Neural cell (in vitro differentiated cells): Measurements from ENCODE around the gene SRSF8. TPM values are rescaled to one million over a fixed set of nuclear protein-coding genes. Genes with fewer than 3 reads are reported as not detected.

Experiments
- H2AFZ ChIP-seq: fragments of 200-600, 300-800 bp; sonication (generic), shearing (Covaris generic); 2 replicates; pipeline ENCODE4 v1.6.0; 2014; ENCODE audit warnings: low read depth, mild to moderate bottlenecking, antibody characterized with exemption, low read length, moderate library complexity
- H3F3A ChIP-seq: fragments of 200-600 bp; shearing (Covaris generic); 2 replicates; pipeline ENCODE4 v1.6.1; 2016; ENCODE audit warnings: mild to moderate bottlenecking, moderate library complexity, mixed read lengths, antibody characterized with exemption, low read length; ENCODE audit not compliant: insufficient read depth, poor library complexity, severe bottlenecking
- H3K27ac ChIP-seq: fragments of 200-600, 300-800 bp; sonication (generic), shearing (Covaris generic); 2 replicates; pipeline ENCODE4 v1.5.1; 2014; ENCODE audit warnings: mild to moderate bottlenecking, low read length, moderate library complexity
- H3K27me3 ChIP-seq: fragments of 300-800, 200-600 bp; sonication (generic), shearing (Covaris generic); 2 replicates; pipeline ENCODE4 v1.6.0; 2014; ENCODE audit warnings: mild to moderate bottlenecking, low read depth, low read length, moderate library complexity; ENCODE audit not compliant: insufficient read depth
- H3K36me3 ChIP-seq: fragments of 300-800, 200-600 bp; sonication (generic), shearing (Covaris generic); 2 replicates; pipeline ENCODE4 v1.5.1; 2014; ENCODE audit warnings: mild to moderate bottlenecking, antibody characterized with exemption, low read length, moderate library complexity; ENCODE audit not compliant: insufficient read depth
- H3K4me2 ChIP-seq: fragments of 300-800, 200-600 bp; sonication (generic), shearing (Covaris generic); 2 replicates; pipeline ENCODE4 v1.6.0; 2014; ENCODE audit warnings: mild to moderate bottlenecking, low read length
- H3K4me3 ChIP-seq: fragments of 300-800, 200-600 bp; sonication (generic), shearing (Covaris generic); 2 replicates; pipeline ENCODE4 v1.5.1; 2014; ENCODE audit warnings: mild to moderate bottlenecking, low read length, moderate library complexity
- H3K79me2 ChIP-seq: fragments of 200-600 bp; shearing (Covaris generic); replicated peaks from 2 replicates; pipeline ENCODE4 v1.6.0; 2014; ENCODE audit warnings: mild to moderate bottlenecking, low read length, moderate library complexity; ENCODE audit not compliant: insufficient read depth
- H3K9ac ChIP-seq: fragments of 300-800, 200-600 bp; sonication (generic), shearing (Covaris generic); 2 replicates; pipeline ENCODE4 v1.6.1; 2016; ENCODE audit warnings: mild to moderate bottlenecking, low read length, mixed read lengths
- H3K9me2 ChIP-seq: fragments of 200-600 bp; shearing (Covaris generic); 2 replicates; pipeline ENCODE4 v1.6.1; 2016; ENCODE audit warnings: mild to moderate bottlenecking, low read length, mixed read lengths; ENCODE audit not compliant: insufficient read depth
- H3K9me3 ChIP-seq: fragments of 200-600, 300-800 bp; sonication (generic), shearing (Covaris generic); 2 replicates; pipeline ENCODE4 v1.6.1; 2016; ENCODE audit warnings: mild to moderate bottlenecking, mixed run types, low read length, moderate library complexity, mixed read lengths
- H4K20me1 ChIP-seq: fragments of 200-600 bp; shearing (Covaris generic); 2 replicates; pipeline ENCODE4 v1.6.1; 2016; ENCODE audit warnings: mild to moderate bottlenecking, mixed run types; ENCODE audit not compliant: insufficient read depth
- CTCF ChIP-seq: fragments of 450-650 bp; IDR thresholded peaks from 2 replicates; pipeline ENCODE4 v1.5.1; 2014; ENCODE audit warnings: antibody characterized with exemption, mild to moderate bottlenecking, moderate library complexity; ENCODE audit not compliant: poor library complexity, severe bottlenecking
- EP300 ChIP-seq: fragments of 450-650 bp; conservative IDR thresholded peaks from 2 replicates; pipeline ENCODE4 v1.6.1; 2014; ENCODE audit warnings: antibody characterized with exemption, mild to moderate bottlenecking, moderate library complexity; ENCODE audit not compliant: poor library complexity, severe bottlenecking
- EZH2 ChIP-seq: fragments of 200-600, 300-800 bp; shearing (Covaris generic), sonication (generic); IDR thresholded peaks from 2 replicates; pipeline ENCODE4 v1.6.1; 2014; ENCODE audit warnings: antibody characterized with exemption, low read length, borderline replicate concordance, mild to moderate bottlenecking; ENCODE audit not compliant: insufficient read depth, poor library complexity, severe bottlenecking
- MXI1 ChIP-seq: fragments of 450-650 bp; conservative IDR thresholded peaks from 2 replicates; pipeline ENCODE4 v1.6.1; 2014; ENCODE audit warnings: antibody characterized with exemption, mild to moderate bottlenecking; ENCODE audit not compliant: poor library complexity, severe bottlenecking
- POLR2AphosphoS5 ChIP-seq: IDR thresholded peaks from 2 replicates; pipeline ENCODE4 v1.6.1; 2012
- RAD21 ChIP-seq: fragments of 450-650 bp; conservative IDR thresholded peaks from 2 replicates; pipeline ENCODE4 v1.6.1; 2014; ENCODE audit warnings: antibody characterized with exemption, mild to moderate bottlenecking, moderate library complexity
- REST ChIP-seq: IDR thresholded peaks from 2 replicates; pipeline ENCODE4 v1.6.1; 2012; ENCODE audit warnings: borderline replicate concordance
- SMC3 ChIP-seq: fragments of 450-650 bp; conservative IDR thresholded peaks from 2 replicates; pipeline ENCODE4 v1.6.1; 2014; ENCODE audit warnings: antibody characterized with exemption, mild to moderate bottlenecking, moderate library complexity; ENCODE audit not compliant: poor library complexity
- TAF1 ChIP-seq: IDR thresholded peaks from 2 replicates; pipeline ENCODE4 v1.6.1; 2012; ENCODE audit warnings: low read depth
- polyA plus RNA-seq: library from polyadenylated mRNA; depleted of rRNA; stranded (reverse); fragments of >200 nt; gene quantifications from 2 replicates; pipeline ENCODE4 v1.2.3, GENCODE V29; 2014

The SRSF8 gene
- polyA plus RNA-seq, 1 donor from 2014 or later: 44.6 TPM

GRCh38 chr11:95078526-95078925 lies 11.8 kb downstream of the SRSF8 start:
- Histone ChIP-seq H3K4me3 (no peak overlapping the region), H3K9ac (no peak overlapping the region), H3K27ac (no peak overlapping the region), H3K9me2 (no peaks in the 10 kb centered on the region), H3F3A (no peaks in the 10 kb centered on the region), H3K9me3 (no peaks in the 10 kb centered on the region), H2AFZ (no peak overlapping the region), H3K36me3 (no peaks in the 10 kb centered on the region), H3K79me2 (no peaks in the 10 kb centered on the region), H3K4me2 (no peak overlapping the region), H4K20me1 (no peaks in the 10 kb centered on the region), H3K27me3 (no peaks in the 10 kb centered on the region)
- TF ChIP-seq TAF1 (no peak), MXI1 (no peak), POLR2AphosphoS5 (no peak), REST (no peak), EZH2 (no peak)

GRCh38 chr11:95081010-95081409 lies 14.3 kb downstream of the SRSF8 start:
- Histone ChIP-seq H3K9me3 (no peaks in the 10 kb centered on the region), H4K20me1 (no peaks in the 10 kb centered on the region), H3K9me2 (no peaks in the 10 kb centered on the region), H3F3A (no peaks in the 10 kb centered on the region), H2AFZ (no peak overlapping the region), H3K27me3 (no peaks in the 10 kb centered on the region), H3K4me3 (no peak overlapping the region), H3K9ac (no peak overlapping the region), H3K27ac (no peak overlapping the region), H3K4me2 (no peak overlapping the region), H3K36me3 (no peaks in the 10 kb centered on the region), H3K79me2 (no peaks in the 10 kb centered on the region)
- no peak for TF ChIP-seq SMC3
- no peak for TF ChIP-seq EP300
- TF ChIP-seq TAF1: no peak
- TF ChIP-seq POLR2AphosphoS5: no peak
- TF ChIP-seq REST: no peak
- no peak for TF ChIP-seq EZH2
- no peak for TF ChIP-seq RAD21
- TF ChIP-seq MXI1: no peak
- no peak for TF ChIP-seq CTCF
